Peyer's patch (tissue), 4 donors: ENCODE measurements around the gene UGT1A7. TPM values are rescaled to one million over a fixed set of nuclear protein-coding genes. Genes with fewer than 3 reads are reported as not detected.

Experiments
- DNase-seq, 3 donors: peaks; one replicate each; pipeline ENCODE4 v3.0.0-alpha.2; 2017 to 2019
- H3K27ac ChIP-seq, 4 donors: fragments of 200-600 bp; sonication (generic); one replicate each; pipeline ENCODE4 v1.5.1; 2016 to 2019
- H3K27me3 ChIP-seq, 2 donors: fragments of 200-600 bp; sonication (generic); one replicate each; pipeline ENCODE4 v1.5.1; 2019
- H3K36me3 ChIP-seq, 3 donors: fragments of 200-600 bp; sonication (generic); one replicate each; pipeline ENCODE4 v1.5.1; 2016 to 2019
- H3K4me1 ChIP-seq, 4 donors: fragments of 200-600 bp; sonication (generic); one replicate each; pipeline ENCODE4 v1.5.1; 2016 to 2019
- H3K4me3 ChIP-seq, 4 donors: fragments of 200-600 bp; sonication (generic); 1 replicate in 3 of 4; 2 replicates in 1 of 4; pipeline ENCODE4 v1.5.1; 2016 to 2019; ENCODE audit warnings: mild to moderate bottlenecking in 1 of 4
- H3K9me3 ChIP-seq, 4 donors: fragments of 200-600 bp; sonication (generic); one replicate each; pipeline ENCODE4 v1.5.1; 2016 to 2019; ENCODE audit warnings: mild to moderate bottlenecking in 1 of 4
- CTCF ChIP-seq, 6 experiments: fragments of 450-650 bp in 4 of 6; fragments of 200-600 bp in 2 of 6; sonication (generic) in 1 of 6; IDR thresholded peaks; one replicate each; pipeline ENCODE4 v1.5.1; 2017 to 2019; ENCODE audit warnings: antibody characterized with exemption in 6 of 6, mild to moderate bottlenecking in 3 of 6, moderate library complexity in 1 of 6
- POLR2A ChIP-seq, 2 donors: fragments of 450-650 bp; IDR thresholded peaks; one replicate each; pipeline ENCODE4 v1.5.1; 2017; ENCODE audit warnings: antibody characterized with exemption in 2 of 2, mild to moderate bottlenecking in 2 of 2, moderate library complexity in 2 of 2
- total RNA-seq, 4 donors: library from RNA; depleted of rRNA; stranded (reverse); fragments of >200 nt; gene quantifications; one replicate each; pipeline ENCODE4 v1.1.0, GENCODE V29; 2016

UGT1A7 gene
- total RNA-seq, 4 donors from 2014 or later = 8.3 to 33.9 (median 25.0) TPM

DNA sequence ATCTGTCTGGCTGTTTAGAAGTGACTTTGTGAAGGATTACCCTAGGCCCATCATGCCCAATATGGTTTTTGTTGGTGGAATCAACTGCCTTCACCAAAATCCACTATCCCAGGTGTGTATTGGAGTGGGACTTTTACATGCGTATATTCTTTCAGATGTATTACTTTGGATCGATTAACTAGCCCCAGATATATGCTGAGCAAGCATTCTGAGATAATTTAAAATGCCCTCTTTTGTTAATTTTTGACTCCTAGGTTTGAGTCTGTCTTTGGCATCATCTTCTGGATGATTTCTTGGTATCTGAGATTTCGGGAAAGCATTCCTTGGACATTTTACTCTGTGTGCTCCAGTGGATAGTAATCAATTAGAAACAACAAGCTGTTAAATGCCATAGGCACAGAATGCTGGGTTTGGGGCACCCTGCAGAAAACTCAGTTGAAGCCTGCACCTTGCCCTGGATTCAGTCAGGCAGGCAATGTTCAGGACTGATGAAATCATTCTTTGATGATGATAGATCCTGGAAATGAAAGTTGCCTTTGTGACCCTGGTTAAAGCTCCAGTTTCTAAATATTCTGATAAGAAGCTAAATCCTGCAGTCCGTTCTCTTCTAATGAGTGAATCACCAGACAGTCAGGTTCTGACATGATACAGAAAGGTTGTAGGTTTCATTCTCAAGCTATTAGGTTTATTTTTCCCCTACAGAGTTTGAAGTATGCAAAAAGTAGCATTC is 79.5 kb downstream of the UGT1A7 start:
- H3K4me1 ChIP-seq = peaks cover 0 to 32% (median 3%) of the 10 kb centered on the region in 4 donors
- DNase-seq = peak in 1 of 3 donors; percentile 61
- peak overlapping the region in 1 of 4 donors; percentile 23 for H3K4me3 ChIP-seq
- H3K36me3 ChIP-seq = no peaks in the 10 kb centered on the region
- no peaks in the 10 kb centered on the region for H3K9me3 ChIP-seq
- H3K27ac ChIP-seq = peak overlapping the region in 3 of 4 donors; percentile 31 to 63 (median 32)
- no peaks in the 10 kb centered on the region for H3K27me3 ChIP-seq
- TF ChIP-seq POLR2A (IDR thresholded peaks at IDR 0.05) = peak in 1 of 2 donors; percentile 44
- no peak for TF ChIP-seq CTCF (IDR thresholded peaks at IDR 0.05)

- H3K4me1 ChIP-seq = peaks cover 0 to 24% (median 2%) of the 10 kb centered on the region in 4 donors
- peaks cover 0 to 5% (median 0%) of the 10 kb centered on the region in 3 donors for H3K36me3 ChIP-seq
- no peak for TF ChIP-seq CTCF (IDR thresholded peaks at IDR 0.05)
- peak; percentile 20 to 48 for TF ChIP-seq POLR2A (IDR thresholded peaks at IDR 0.05)
- no peak overlapping the region for H3K4me3 ChIP-seq
- H3K9me3 ChIP-seq = no peaks in the 10 kb centered on the region
- no peaks in the 10 kb centered on the region for H3K27me3 ChIP-seq
- H3K27ac ChIP-seq = peak overlapping the region in 3 of 4 donors; percentile 52 to 87 (median 64)
- peak in 2 of 3 donors; percentile 66 to 80 for DNase-seq
Measured at GRCh38 chr2:233764264-233764663, 82.6 kb downstream of the UGT1A7 start.

- Histone ChIP-seq H3K4me3 (no peak overlapping the region), H3K27me3 (no peaks in the 10 kb centered on the region), H3K36me3 (peaks cover 0 to 5% (median 0%) of the 10 kb centered on the region in 3 donors), H3K9me3 (no peaks in the 10 kb centered on the region), H3K4me1 (peaks cover 0 to 19% (median 0%) of the 10 kb centered on the region in 4 donors), H3K27ac (peak overlapping the region in 3 of 4 donors; percentile 45 to 83 (median 64))
- no peak for DNase-seq
- no peak for TF ChIP-seq POLR2A (IDR thresholded peaks at IDR 0.05)
- no peak for TF ChIP-seq CTCF (IDR thresholded peaks at IDR 0.05)
Measured at GRCh38 chr2:233764761-233765160, 83.1 kb downstream of the UGT1A7 start.

GRCh38 chr2:233766416-233766815 is 84.7 kb downstream of the UGT1A7 start:
- no peak for DNase-seq
- peaks cover 0 to 6% (median 0%) of the 10 kb centered on the region in 4 donors for H3K4me1 ChIP-seq
- H3K9me3 ChIP-seq = no peaks in the 10 kb centered on the region
- no peak overlapping the region for H3K27ac ChIP-seq
- H3K4me3 ChIP-seq = no peak overlapping the region
- TF ChIP-seq CTCF (IDR thresholded peaks at IDR 0.05) (no peak), POLR2A (IDR thresholded peaks at IDR 0.05) (no peak)
- no peaks in the 10 kb centered on the region for H3K27me3 ChIP-seq
- peaks cover 0 to 5% (median 0%) of the 10 kb centered on the region in 3 donors for H3K36me3 ChIP-seq

- H3K9me3 ChIP-seq = no peaks in the 10 kb centered on the region
- TF ChIP-seq POLR2A (IDR thresholded peaks at IDR 0.05) (no peak), CTCF (IDR thresholded peaks at IDR 0.05) (no peak)
- H3K27ac ChIP-seq = no peak overlapping the region
- H3K27me3 ChIP-seq = no peaks in the 10 kb centered on the region
- DNase-seq = no peak
- H3K4me3 ChIP-seq = no peak overlapping the region
- peaks cover 0 to 5% (median 0%) of the 10 kb centered on the region in 3 donors for H3K36me3 ChIP-seq
- H3K4me1 ChIP-seq = no peaks in the 10 kb centered on the region
Measured at GRCh38 chr2:233768076-233768475, 86.4 kb downstream of the UGT1A7 start.
